ENCODE data around the gene SYNPO2. TPM values are rescaled to one million over a fixed set of nuclear protein-coding genes. Genes with fewer than 3 reads are reported as not detected.

SYNPO2 gene
- total RNA-seq, 1 experiment from 2014 or later: 9.2 TPM

- Histone ChIP-seq H3K27ac (no peak overlapping the region), H3K9me3 (replicated peaks) (no peaks in the 10 kb centered on the region), H3K36me3 (no peaks in the 10 kb centered on the region), H3K27me3 (no peaks in the 10 kb centered on the region), H3K4me1 (peaks cover 49% of the 10 kb centered on the region), H3K4me3 (no peak overlapping the region)
- DNase-seq: no peak
Measured at GRCh38 chr4:119104644-119105273, 216.1 kb downstream of the SYNPO2 start.

GRCh38 chr4:119105605-119106004 lies 217.0 kb downstream of the SYNPO2 start:
- H3K27me3 ChIP-seq: no peaks in the 10 kb centered on the region
- DNase-seq: no peak
- peak overlapping the region; percentile 80 for H3K27ac ChIP-seq
- H3K4me3 ChIP-seq: no peak overlapping the region
- peaks cover 49% of the 10 kb centered on the region for H3K4me1 ChIP-seq
- no peaks in the 10 kb centered on the region for H3K36me3 ChIP-seq
- no peaks in the 10 kb centered on the region for H3K9me3 ChIP-seq (replicated peaks)

- Histone ChIP-seq H3K36me3 (no peaks in the 10 kb centered on the region), H3K4me3 (peak overlapping the region; percentile 5; the same call in 1 of the 2 replicates), H3K4me1 (peaks cover 49% of the 10 kb centered on the region), H3K27me3 (no peaks in the 10 kb centered on the region), H3K27ac (peak overlapping the region; percentile 80), H3K9me3 (replicated peaks) (no peaks in the 10 kb centered on the region)
- peak; percentile 61 to 79 for DNase-seq
Measured at GRCh38 chr4:119106036-119107000, 217.7 kb downstream of the SYNPO2 start.

DNA sequence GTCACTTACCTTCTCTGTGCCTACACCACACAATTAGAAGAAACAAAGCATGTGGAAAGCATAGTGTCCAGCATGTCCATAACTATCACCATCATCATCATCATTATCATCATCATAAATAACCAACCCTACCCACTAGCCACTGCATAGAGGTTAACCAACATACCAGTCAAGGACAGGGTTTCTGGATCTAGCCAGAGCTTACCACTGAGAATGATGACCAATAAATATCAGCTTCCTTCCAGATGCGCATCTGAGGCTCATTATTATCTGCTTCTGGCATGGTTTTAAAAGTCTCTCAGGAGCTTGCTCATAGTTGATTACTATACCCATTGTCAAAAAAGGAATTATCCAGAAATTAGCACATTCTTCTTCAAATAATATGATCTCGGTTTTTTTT lies 221.5 kb downstream of the SYNPO2 start:
- no peak overlapping the region for H3K4me3 ChIP-seq
- no peak for DNase-seq
- no peaks in the 10 kb centered on the region for H3K36me3 ChIP-seq
- H3K4me1 ChIP-seq: peaks cover 27% of the 10 kb centered on the region
- no peak overlapping the region for H3K27ac ChIP-seq
- H3K9me3 ChIP-seq (replicated peaks): no peaks in the 10 kb centered on the region
- H3K27me3 ChIP-seq: no peaks in the 10 kb centered on the region

Other genes with a start within 250 kb of the SYNPO2 start
- gene METTL14, start 203.5 kb upstream of the SYNPO2 start, total RNA-seq (2014; rRNA removed; shearing (Covaris generic)): 37.4 and 39.5 TPM in 2 replicates
- gene SEC24D, start 52.7 kb upstream of the SYNPO2 start, total RNA-seq (2014; rRNA removed; shearing (Covaris generic)): 23.6 and 25.9 TPM in 2 replicates
- 1.5 and 1.6 TPM in 2 replicates for gene MYOZ2, start 247.0 kb downstream of the SYNPO2 start, total RNA-seq (2014; rRNA removed; shearing (Covaris generic))